Sigmoid colon (tissue), 4 donors: Measurements from ENCODE around the gene RTL10.

Source experiments
- CTCF ChIP-seq, 4 experiments: fragments of 450-650 bp in 3 of 4; fragments of 200-600 bp in 1 of 4; IDR thresholded peaks; one replicate each; pipeline ENCODE4 v1.5.1; 2016 to 2019; ENCODE audit warnings: antibody characterized with exemption in 4 of 4, mild to moderate bottlenecking in 3 of 4, moderate library complexity in 2 of 4
- EP300 ChIP-seq, 4 donors: sonication (generic); formaldehyde crosslinking; IDR thresholded peaks; one replicate each; pipeline ENCODE4 v1.6.1; 2017; ENCODE audit warnings: antibody characterized with exemption in 4 of 4
- POLR2A ChIP-seq, 2 donors: fragments of 450-650 bp; IDR thresholded peaks; one replicate each; pipeline ENCODE4 v1.6.1; 2016; ENCODE audit warnings: antibody characterized with exemption in 2 of 2, mild to moderate bottlenecking in 2 of 2, moderate library complexity in 2 of 2
- POLR2AphosphoS5 ChIP-seq, 4 donors: sonication (generic); formaldehyde crosslinking; IDR thresholded peaks; one replicate each; pipeline ENCODE4 v1.6.1; 2017; ENCODE audit warnings: antibody characterized with exemption in 4 of 4

GRCh38 chr22:19808873-19809478, 45.7 kb downstream of the RTL10 start:
- no peak for TF ChIP-seq CTCF (IDR thresholded peaks at IDR 0.05)
- no peak for TF ChIP-seq POLR2A (IDR thresholded peaks at IDR 0.05)
- no peak for TF ChIP-seq POLR2AphosphoS5 (IDR thresholded peaks at IDR 0.05)
- no peak for TF ChIP-seq EP300 (IDR thresholded peaks at IDR 0.05)
